HTERT RPE-1 (cell line): ENCODE data around the gene PPIF.

Experiments used
- in situ Hi-C: fragments of 300-500 bp; cut with MboI; formaldehyde crosslinking; loops from 4 replicates; pipeline ENCODE4 v1.14.3; 2020; ENCODE audit warnings: low sequenced_read_pairs

PPIF gene

DNA sequence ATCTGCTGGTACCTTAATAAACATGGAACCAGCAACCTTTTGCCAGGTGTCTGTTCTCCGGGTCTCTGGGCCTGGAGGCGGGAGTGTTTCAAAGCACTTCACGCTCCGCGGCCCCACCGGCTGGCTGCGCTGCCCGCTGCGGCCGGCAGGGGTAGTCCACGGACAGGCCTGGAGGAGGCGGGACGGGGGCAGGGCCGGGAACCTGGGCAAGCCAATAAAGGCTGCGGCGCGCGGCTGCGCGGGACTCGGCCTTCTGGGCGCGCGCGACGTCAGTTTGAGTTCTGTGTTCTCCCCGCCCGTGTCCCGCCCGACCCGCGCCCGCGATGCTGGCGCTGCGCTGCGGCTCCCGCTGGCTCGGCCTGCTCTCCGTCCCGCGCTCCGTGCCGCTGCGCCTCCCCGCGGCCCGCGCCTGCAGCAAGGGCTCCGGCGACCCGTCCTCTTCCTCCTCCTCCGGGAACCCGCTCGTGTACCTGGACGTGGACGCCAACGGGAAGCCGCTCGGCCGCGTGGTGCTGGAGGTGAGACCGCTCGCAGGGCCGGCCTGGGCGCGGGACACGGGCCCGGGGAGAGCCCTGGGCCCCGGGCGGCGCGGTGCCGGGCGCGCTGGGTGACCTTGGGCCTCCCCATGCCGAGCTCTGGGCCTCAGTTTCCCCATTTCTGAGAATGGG, at the start of gene PPIF:
Gene PPIF, plus strand, starts transcription at position 244 of the 668 bp plus-strand sequence. Its CDS starts 80 bp downstream, at position 324.
- in situ Hi-C loops = no loop called here

GRCh38 chr10:79298403-79299244, 48.6 kb upstream of the PPIF start:
- in situ Hi-C loops = no loop called here

- in situ Hi-C loops = no loop called here
These were observed 47.6 kb upstream of the PPIF start for GRCh38 chr10:79299397-79300241.

GRCh38 chr10:79300711-79301110, 46.6 kb upstream of the PPIF start:
- in situ Hi-C loops = no loop called here

DNA sequence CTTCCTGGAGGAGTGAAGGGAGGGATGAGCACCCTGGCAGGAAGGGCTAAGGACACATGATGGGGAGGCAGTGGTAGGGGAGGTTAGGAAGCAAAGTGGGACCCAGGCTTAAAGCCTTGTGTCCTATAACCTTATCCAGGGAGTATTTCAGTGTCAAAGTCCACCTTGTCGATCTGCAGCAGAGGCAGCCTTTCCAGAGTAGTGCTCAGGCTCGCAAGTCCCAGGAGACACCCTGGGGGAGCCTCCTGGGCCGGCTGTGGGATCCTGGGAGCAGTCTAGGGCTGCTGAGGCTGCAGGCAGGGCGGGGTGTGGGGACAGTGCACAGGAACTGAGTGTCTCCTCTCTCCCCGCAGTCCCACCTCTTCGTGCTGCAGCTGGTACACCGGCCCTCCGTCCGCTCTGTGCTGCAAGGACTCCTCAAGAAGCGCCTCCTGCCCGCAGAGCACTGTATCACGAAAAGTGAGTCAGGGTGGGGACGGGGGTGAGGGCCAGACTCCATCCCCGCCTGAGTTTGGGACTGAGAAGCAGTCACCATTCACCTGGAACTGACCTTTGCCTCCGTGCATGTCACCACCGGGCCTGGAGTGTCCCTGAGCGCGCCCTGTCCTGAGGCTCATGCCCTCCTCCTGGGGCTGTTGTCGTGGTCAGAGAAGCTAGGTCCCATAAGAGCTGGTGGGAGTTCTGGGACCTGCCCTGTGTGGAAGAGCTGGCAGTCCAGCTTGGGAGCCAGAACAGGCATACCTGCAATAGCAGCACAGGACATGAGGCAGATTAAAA, 45.3 kb upstream of the PPIF start:
- in situ Hi-C loops = no loop called here

DNA sequence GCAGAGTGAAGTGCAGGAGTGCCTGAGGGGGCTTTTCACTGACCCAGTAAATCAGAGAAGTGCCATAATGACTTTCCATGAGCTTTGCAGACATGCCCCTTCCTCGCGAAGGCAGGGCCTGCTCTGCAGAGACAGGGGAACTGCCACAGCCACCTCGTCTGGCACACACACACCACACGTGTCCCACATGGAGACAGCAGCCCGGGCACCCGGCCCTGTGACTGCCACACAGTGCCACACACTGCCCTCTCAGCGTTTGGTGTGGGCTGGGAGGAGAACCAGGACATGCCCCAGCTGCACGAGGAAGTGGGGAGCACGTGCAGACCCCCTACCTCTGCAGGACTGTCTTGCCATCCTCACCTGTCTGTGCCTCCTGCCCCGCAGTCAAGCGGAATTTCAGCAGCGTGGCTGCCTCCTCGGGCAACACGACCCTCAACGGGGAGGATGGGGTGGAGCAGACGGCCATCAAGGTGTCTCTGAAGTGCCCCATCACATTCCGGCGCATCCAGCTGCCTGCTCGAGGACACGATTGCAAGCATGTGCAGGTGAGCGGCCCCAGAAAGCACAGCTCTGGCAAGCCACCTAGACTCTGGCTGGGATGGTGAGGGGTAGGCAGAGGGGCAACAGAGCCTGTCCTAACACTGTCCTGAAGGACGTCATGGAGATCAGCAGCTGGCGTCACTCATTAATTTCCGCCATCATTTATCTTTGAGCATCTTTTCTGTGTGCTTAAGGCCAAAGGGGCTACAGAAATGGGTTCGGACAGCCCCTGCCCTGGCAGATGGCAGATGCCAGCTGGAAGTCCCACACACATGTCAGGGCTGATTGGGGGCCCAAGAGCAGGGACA, 43.4 kb upstream of the PPIF start:
- in situ Hi-C loops = no loop called here

DNA sequence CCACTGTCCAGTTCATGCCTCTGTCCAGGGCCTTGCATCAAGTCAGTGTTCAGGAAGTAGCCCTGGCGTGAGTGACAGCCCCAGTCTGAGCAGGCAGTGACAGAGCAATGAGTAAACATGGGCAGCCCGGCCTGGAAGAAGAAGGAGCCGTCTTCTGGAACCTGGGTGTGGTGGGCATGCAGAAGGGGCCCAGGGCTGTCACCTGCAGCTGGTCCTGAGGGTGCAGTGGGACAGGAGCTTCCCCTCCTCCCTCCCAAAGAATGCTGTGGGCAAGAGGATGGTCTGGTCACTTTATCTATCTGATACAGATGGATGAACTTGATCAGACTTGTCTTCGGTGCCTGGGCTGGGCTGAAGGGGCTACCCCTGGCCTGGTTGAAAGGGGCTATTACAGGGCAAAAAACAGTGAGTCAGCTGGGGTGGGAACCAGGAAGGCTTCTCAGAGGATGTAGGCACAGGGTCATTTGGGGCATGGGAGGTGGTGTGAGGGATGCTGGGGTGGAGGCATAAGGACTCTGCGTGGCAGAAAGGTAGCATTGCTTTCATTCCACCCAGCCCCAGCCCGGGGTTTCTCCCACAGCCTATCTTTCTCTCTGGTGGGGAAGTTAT, 42.7 kb upstream of the PPIF start:
- in situ Hi-C loops = no loop called here

- in situ Hi-C loops = no loop called here
These were observed 41.8 kb upstream of the PPIF start for GRCh38 chr10:79305515-79305914.

GRCh38 chr10:79305988-79306387, 41.3 kb upstream of the PPIF start:
- in situ Hi-C loops = no loop called here

- in situ Hi-C loops = no loop called here
These were observed 40.5 kb upstream of the PPIF start for GRCh38 chr10:79306644-79307220.

- in situ Hi-C loops = no loop called here
These were observed 39.3 kb upstream of the PPIF start for GRCh38 chr10:79308016-79308415.

DNA sequence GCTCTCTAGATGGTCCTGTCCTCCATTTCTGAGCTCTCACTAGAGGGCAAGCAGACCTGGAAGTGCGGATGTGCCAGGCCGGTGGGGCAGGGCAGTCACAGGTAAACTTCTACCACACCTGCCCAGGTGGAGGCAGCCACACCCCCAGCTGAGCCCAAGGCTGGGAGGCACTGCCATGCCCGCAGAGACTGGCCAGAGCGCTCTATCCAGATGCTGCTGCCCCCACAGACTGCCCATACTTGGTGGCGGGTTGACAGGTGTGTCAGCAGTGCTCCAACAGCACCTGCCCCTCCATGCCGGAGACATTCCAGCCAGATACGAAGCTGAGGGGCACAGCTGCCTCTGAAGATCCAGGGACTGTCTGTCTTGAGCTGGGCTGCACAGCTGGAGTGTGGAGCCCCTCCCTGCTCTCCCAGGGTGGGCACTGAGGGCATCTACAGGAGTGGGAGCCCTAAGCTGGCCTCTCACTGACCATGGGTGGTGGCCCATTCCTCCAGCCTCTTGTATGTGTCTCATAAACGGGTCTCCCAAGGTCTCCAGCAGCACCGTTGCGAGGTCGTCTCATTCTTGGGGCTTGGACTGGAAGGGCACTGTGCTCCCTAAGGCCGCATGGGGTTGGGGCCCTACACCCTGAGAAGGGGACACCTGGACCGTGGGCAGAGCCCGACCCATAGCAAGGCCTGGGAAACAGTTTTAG, 38.2 kb upstream of the PPIF start:
- in situ Hi-C loops = no loop called here

GRCh38 chr10:79310200-79310865, 36.9 kb upstream of the PPIF start:
- in situ Hi-C loops = no loop called here

DNA sequence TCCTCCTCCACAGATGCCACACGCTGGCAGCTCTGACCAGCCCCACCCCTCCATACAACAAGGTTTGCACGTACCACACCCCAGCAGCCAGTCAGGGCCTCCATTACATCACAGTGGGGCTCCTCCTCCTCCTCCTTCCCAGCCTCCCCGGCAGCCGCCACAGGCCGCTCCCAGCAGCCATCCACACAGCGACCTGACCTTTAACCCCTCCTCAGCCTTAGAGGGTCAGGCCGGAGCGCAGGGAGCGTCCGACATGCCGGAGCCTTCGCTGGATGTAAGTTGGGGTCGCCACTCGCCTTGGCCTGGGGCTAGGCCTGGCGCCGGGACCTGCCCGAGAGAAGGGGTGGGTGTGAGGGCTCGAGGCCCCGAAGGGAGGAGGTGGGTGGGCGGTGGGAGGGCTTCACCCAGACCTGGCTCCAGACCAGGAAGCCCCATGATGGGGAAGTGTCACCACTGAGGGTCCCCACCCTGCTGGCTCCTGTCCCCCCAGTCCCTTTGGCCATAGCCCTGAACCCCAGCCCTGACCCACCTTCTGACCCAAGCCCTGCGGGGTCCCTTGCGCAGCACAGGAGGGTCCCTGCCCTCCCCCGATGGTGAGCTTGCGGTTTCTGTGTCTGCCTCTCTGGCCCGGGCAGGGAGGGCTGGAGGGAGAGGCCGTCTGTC, 36.2 kb upstream of the PPIF start:
- in situ Hi-C loops = no loop called here

GRCh38 chr10:79311581-79312407, 35.5 kb upstream of the PPIF start:
- in situ Hi-C loops = no loop called here

DNA sequence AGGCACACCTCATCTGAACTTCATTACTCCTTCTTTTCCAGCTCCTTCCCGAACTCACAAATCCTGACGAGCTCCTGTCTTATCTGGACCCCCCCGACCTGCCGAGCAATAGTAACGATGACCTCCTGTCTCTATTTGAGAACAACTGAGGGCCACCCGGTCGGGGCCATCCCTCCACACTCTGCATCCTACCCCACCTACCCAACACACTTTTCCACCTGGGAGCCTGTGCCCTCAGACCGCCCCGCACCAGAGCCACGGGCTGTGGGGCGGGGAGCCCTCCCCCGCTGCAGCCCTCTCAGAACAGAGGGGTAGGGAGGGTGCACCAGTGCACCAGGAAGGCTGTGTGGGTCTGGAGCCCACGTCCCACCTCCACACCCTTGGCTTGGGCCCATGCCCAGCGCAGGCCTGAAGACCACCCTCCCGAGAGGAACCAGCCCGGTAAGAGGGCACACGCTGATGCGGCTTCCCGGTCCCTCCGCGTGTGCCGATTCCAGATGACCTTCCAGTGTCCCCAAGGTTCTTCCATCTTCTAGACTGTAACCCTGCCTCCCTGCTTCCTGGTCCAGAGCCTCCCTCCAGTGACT, 34.6 kb upstream of the PPIF start:
- in situ Hi-C loops = no loop called here
